Activated naive CD4-positive, alpha-beta T cell treated with anti-CD3 and anti-CD28 coated beads, Interleukin-2, amount 50 U/mL, for 16 hours (primary cell): ENCODE data around the gene CSNK1D.

Source experiments
- DNase-seq: peaks from one replicate; pipeline ENCODE4 v3.0.0-alpha.2; 2020

Gene CSNK1D

DNA sequence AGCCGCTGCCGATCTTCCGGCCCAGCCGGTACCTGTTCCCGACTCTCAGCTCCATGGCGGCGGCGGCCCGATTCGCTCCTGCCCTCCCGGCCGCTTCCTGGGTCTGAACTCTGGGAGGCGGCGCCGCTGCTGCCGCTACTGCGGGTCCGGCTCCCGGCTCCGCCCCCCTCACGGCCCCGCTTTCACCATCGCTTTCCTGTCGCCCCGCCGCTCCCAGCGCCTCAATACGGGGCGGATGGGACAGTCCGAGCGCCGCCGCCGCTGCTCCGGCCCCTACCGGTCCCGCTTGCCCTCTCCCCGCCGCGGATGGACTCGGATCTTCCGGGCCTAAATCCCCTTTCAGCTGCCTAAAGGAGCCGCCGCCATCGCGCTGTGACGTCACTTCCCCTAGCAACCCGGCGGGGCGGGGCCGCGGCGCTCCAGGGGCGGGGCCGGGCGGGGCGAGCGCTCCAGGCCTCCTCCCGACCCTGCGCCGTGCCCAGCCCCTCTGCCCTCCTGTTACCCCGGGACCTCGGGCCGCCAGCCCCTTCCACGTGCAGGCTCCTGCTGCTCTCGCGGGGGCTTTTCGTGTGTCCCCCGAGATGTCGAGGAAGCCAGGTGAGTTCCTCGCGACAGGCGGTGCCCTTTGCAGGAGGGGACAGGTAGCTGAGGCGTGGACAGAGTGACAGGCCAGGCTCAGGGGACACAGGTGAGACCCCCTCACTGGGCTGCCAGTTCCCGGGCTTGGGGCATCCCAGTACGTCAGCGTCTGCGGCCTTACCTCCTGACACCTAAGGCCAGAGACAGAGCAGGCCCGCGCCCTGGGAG, at the start of gene CSNK1D:
Gene CSNK1D (minus strand): TSS at position 374 of the 807 bp plus-strand sequence. CDS start 319 bp downstream, at position 55.
- peak; percentile 94 for DNase-seq

DNA sequence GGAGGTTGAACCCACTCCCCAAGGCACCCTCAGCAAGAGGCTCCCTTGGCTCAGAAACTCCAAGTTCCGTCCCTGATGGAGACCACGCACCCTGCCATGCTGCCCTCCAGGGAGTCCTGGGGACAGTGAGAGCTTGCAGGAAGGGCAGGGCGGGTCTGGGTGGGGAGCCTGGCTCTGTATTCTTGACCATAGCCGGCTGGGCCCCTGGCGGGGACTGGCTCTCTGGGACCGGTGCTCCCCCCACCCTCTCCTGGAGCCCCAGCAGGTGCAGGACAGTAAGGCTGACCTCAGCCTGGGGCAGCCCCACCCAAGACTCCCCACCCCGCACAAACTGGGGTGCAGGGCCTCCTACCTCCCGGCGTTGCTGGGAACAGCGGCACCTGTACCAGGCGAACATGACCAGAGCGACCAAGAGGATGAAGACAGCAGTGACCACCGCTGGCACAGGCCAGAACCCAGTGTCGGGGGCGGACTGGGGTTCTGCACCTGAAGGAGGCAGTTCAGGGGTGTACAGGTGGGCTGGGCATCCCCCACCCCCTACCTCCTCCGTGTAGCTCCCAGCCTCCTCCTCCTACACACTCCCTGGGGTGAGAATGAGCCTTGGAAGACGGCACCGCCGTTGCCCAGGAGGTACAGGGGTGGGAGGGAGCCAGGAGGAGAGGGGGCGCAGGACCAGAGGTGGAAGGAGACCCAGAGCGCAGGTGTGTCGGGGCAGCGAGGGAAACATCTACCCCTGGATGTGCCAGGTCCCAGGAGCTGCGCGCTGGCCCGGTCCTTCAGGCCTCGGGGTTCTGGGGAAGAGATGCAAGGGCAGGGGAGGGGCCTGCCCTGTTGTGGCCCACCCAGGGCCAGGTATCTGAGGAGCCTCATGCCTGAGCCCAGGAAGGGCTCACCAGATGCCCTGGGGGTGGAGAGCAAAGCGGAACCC, 49.3 kb upstream of the CSNK1D start:
- DNase-seq: no peak

DNA sequence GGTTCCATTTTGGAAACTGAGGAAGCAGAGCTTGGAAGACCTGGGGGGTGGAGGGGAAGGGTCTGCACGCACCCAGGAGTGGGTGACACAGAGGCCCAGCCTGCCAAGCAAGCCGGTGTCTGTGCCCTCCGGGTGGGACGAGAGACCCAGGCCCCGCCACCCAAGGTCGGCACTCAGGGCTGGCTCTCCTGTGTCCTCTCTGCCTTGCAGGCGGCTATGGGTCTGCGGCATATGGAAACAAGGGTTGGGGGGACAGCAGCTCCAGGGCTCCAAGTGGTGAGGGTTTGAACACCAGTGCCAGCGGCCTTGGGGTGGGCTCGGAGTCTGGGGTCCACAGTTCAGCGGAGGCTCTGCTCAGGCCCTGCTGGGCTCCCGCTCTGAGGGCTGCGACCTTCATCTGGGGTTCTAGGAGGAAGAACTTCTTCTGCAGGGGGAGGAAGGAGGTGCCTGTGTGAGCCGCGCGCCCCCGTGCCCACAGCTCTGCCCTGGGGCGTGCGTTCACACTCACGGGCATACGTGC, 48.5 kb upstream of the CSNK1D start:
- DNase-seq: no peak

DNA sequence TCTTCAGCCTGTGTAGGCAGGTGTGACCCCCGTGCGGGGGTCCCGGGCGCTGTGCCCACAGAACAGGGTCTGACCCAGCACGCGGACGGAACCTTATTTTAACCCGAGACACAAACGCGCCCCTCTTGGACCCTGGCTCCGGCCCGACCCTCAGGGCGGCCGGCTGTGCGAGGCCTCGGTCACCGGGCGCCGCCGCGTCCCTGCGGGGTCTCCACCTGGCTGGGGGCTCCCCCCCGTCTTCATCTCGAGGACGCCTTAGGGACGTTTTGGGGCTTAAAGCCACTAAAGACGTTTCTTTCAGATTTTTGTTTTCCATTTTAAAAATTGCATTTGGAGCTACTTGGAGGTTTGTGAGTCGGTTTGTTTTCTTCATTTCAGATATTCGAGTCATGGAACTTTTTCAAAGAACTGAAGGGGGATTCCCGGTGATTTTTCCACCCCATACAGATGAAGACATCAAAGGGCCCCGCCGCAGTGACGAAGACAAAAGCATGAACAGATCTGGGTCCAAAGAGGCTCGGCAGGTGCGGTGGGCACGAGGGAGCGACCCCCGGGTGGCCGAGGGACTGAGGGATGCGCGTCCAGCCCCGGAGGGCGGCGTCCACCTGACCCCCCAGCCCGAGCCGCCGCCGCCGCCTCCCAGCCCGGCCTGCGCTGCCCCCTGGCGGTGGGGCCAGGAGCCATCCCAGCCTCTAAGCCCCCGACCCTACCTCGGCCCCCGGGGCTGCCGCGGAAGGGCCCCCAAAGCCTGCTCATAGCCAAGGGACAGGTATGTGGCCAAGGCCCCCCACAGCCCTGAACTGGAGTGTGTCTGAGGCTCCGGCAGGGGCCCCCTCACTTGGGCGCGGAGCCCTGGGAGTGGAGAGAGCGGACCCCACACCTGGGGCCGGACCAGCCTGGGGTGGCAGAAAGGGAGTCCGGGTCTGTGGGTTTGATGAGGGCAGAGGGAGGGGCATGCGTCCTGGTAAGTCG, 47.7 kb upstream of the CSNK1D start:
- peak; percentile 86 for DNase-seq

DNA sequence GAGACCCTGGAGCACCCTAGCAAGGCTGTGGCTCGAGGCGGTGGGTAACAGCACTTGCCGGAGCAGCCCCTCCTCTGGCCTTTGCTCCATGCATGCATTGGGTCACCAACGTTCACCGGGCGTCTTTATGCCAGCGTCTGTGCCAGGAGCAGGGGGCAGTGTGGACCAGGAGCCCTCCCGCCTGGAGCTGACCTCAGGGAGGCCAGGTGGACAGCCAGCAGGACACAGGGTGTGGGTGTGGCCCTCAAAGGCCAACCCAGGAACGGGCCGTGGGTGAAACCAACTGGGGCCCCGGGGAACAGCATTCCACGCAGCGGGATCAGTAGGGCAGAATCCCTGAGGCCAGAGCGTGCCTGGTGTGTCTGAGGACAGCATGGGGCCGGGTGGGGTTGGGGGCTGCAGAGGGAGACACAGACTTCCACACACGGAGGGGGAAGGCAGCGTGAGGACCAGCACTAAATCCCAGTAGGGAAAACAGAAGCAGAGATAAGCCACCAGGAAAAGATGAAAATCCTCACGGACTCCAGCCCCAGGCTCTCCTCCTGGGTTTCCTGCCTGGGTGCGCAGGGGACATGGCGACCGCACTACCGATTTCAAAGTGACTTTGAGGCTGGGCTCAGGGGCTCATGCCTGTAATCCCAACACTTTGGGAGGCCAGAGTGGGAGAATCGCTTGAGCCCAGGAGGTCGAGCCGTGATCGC, 46.8 kb upstream of the CSNK1D start:
- DNase-seq: no peak

DNA sequence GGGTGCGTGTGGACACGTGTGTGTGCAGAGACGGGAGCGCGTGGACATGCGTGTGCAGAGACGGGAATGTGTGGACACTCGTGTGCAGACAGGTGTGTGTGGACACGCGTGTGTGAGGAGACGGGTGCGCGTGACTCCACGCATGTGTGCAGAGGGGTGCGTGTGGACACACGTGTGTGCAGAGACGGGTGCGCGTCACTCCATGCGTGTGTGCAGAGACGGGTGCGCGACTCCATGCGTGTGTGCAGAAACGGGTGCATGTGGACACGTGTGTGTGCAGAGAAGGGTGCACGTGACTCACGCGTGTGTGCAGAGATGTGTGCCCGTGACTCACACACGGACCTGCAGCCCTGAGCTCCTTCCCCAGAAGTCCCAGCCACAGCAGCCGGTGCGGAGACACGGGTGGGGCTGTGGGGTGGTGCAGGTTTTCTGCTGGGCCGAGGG, 46.1 kb upstream of the CSNK1D start:
- no peak for DNase-seq

DNA sequence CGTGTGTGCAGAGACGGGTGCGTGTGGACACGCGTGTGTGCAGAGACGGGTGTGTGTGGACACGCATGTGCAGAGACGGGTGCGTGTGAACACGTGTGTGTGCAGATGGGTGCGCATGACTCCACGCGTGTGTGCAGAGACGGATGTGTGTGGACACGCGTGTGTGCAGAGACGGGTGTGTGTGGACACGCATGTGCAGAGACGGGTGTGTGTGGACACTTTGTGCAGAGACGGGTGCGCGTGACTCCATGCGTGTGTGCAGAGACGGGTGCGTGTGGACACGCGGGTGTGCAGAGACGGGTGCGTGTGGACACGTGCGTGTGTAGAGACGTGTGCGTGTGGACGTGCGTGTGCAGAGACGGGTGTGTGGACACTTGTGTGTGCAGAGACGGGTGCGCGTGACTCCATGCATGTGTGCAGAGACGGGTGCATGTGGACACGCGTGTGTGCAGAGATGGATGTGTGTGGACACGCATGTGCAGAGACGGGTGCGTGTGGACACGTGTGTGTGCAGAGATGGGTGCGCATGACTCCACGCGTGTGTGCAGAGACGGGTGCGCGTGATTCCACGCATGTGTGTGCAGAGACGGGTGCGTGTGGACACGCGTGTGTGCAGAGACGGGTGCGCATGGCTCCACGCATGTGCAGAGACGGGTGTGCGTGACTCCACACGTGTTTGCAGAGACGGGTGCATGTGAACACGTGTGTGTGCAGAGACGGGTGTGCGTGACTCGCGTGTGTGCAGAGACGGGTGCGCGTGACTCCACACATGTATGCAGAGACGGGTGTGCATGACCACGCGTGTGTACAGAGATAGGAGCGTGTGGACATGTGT, 45.5 kb upstream of the CSNK1D start:
- DNase-seq: no peak

DNA sequence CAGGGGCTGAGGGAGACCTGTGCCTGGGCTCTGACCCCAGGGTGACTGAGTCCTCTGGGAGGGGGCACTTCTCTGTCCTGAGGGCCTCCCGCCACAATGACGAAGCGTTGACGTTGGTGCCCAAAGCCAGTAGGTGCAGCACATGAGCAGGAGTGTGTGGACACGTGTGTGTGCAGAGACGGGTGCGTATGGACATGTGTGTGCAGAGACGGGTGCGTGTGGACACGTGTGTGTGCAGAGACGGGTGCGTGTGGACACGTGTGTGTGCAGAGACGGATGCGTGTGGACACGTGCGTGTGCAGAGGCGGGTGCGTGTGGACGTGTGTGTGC, 44.6 kb upstream of the CSNK1D start:
- DNase-seq: no peak

DNA sequence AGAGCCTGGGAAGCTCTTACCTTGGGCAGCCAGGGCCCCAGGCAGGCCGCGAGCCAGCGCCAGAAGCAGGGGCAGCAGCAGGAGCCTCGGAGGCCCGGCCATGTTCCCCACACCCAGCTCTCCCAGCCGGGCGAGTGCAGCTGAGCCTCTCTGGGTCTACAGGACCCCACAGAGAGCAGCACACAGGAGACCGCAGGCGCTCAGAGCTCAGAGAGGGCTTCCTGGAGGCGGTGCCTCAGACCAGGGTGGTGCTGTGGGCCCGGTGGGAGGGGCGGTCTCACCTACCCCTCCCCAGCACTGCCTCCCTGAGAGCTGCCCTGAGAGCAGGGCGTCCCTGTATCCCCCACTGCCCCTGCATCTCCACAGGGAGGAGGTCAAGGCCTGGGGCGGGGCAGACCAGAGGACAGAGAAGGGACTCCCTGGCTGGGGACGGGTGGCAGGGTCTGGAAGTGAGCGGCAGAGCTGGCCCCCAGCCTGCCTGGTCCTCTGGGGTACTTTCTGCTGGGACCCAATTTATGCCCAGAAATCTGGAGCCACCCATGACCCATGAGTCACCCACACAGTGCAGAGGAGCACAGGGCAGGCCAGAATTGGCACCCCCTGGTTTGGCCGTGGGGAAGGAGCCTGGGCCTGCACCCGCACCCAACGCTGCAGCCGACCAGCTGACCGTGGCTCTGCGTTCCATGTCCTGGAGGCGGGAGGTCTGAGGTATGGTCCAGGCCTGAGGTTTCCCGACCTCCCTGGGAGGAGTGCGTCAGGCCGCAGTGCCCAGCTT, 44.1 kb upstream of the CSNK1D start, which contains the start of gene CD7:
Gene CD7 (minus strand): TSS at position 215 of the 775 bp plus-strand sequence. CDS start 113 bp downstream, at position 102.
- peak; percentile 76 for DNase-seq

DNA sequence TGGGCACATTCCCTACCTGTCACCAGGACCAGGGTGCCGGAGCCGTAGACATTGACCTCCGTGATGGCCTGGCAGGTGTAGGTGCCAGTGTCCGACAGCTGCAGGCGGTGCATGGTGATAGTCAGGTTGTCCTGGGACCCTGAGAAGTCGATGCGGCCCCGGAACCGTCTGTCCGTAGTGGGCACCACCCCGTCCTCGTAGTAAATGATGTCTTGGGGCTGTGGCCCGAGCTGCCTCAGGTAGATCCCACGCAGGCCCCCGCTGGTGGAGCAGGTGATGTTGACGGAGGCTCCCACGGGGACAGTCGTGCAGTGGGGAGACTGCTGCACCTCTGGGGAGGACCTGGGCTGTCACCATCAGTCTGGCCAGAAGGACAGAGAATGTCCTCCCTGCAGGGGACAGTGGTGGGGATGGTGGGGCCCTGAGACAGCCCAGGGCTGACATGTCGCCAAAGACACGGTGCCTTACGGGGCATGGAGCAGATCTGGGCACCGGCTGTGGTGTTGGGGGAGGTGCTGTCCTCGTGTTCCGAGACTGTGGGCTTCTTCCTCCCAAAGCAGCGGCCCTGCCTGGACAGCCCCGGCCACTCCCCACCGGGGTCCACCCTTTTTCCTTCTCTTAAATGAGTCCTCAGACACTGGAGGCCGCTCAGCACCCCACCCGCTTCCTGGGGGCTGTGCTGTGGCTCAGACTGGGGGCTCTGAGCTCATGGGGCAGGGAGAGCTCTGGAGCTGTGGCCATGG, 43.3 kb upstream of the CSNK1D start:
- DNase-seq: peak; percentile 39

DNA sequence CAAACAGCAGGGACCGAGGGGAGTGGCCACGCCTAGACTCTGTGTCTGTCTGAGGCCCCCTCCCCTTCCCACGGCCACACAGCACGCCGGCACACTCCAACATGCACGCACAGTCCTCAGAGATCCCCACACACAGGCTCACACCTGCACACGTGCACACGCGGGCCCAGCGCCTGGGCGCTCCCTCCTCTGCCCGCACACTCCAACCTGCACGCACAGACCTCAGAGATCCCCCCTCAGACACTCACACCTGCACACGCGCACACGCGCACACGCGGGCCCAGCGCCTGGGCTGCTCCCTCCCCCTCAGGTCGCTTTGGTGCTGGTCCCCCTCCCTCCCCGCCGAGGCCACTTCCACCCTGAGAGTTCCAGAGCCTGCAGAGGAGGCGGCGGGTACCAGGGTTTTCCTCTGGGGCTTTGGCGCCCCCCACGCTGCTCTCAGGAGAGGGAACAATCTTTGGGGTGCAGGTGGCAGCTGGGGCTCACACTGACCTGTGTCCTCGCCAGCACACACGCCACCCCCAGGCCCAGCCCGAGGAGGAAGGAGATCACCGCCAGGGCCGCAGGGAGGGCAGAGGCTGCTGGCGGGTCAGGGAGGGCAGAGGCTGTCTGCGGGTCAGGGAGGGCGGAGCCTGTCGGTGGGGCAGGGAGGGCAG, 42.3 kb upstream of the CSNK1D start:
- DNase-seq: peak; percentile 58

DNA sequence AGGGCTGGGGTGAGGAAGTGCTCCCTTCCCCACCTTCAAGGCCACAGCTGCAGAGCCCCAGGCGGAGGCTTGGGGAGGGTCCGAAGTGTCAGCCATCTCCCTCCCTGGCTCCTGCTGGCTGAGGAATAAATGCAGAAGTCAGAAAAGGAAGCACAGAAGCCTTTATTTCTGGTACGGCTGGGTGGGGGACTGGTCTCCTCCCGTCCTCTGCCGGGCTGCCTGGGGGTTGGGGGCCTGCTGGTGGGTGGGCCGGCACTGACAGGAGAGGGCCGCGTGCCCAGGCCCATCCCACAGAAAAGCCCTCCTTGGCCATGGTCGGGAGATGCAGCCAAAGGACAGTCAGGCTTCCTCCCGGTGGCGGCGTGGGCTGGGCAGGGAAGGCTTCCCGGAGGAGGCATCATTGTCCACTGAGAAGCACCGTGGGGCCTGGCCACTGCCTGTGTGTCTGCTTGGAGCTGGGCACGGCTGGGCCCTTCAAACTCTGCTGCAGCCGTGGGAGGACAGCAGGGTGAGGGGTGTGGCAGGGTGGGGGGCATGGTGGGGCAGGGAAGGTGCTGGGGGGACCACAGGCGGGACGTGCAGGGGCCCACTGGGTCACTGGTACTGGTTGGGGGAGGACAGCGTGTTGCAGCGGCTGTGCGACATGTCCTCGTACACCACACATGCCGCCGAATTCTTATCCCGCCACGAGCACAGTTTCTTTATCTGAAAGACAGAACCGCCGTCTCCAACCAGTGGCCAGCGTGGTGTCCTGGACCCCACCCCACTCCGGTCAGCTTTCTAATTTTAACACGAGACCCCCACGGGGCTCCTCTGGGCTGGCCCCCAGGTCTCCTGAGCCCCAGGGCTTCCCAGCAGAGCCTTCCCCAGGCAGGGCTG, 41.5 kb upstream of the CSNK1D start:
- DNase-seq: no peak

DNA sequence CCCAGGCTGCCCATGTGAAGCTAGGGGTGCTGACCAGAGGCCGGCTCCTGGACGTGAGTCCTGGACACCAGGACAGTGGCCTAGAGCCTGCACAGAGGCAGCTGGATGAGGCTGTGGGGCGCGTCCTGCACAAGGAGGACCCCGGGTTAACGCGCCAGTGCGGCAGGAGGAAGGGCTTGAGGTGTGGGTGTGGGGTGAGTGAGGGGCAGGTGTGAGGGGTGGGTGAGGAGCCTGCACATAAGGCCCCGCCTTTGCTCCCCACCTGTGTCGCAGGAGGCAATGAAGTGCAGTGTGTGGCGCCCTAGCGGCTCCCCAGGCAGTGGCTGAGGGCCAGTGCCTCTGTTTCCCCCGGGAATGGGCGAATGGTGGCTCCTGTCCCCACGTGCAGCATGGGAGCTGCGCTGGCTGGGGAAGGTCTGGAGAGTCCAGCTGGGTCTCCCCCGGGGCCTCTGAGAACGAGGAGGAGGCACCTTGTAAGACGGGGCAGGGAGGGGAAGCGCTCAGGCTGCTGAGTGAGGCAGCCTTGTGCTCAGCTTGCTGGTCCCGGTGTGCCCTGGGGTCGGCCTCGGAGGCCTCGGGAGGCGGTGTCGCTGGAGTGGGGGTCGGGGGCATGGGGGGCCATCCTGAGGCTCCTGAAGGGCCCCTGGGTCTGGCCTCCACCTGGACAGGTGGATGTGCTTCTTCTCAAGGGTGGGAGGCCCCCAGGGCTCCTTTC, 40.7 kb upstream of the CSNK1D start:
- DNase-seq: no peak

DNA sequence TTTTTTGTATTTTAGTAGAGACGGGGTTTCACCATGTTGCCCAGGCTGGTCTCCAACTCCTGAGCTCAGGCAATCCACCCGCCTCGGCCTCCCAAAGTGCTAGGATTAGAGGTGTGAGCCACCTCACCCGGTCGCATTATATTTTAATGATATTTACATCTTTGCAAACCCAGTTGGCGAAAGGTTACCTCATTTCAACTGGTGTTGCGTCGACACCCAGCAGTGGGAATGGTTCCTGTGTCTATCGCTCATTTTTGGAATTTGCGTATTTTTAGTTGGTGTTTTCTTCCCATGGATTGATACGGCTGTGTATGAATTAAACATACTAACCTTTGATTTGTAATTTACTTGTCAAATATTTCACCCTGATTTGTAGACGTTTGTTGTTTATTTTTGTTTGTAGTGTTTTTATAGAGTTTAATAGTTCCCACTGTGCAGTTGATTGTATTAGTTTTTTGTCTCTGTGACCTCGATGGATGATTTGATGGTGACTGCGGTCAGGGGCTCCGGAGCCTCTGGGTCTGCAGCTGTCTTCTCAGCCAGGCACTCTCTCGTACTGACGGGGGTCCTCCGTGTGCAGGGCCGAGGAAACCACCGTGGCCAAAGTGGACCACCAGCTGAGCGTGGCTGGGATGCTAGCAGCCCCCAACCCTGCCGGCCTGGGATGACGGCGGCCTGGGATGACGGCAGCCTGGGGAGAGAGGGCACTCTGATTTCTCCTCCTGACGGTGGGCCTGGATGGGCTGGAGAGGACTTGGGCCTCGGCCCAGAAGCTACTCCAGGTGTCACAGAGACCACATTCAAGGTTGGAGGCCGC, 39.9 kb upstream of the CSNK1D start:
- DNase-seq: no peak

DNA sequence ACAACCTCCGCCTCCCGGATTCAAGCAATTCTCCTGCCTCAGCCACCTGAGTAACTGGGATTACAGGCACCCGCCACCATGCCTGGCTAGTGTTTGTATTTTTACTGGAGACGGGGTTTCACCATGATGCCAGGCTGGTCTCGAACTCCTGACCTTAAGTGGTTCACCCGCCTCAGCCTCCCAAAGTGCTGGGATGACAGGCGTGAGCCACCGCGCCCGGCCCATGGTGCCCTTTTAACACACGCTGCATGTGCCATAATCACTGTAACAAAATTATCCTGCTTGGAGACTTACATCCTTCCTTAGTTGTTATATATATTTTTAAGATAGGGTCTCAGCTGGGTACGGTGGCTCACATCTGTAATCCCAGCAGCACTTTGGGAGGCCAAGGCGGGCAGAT, 38.5 kb upstream of the CSNK1D start:
- no peak for DNase-seq

DNA sequence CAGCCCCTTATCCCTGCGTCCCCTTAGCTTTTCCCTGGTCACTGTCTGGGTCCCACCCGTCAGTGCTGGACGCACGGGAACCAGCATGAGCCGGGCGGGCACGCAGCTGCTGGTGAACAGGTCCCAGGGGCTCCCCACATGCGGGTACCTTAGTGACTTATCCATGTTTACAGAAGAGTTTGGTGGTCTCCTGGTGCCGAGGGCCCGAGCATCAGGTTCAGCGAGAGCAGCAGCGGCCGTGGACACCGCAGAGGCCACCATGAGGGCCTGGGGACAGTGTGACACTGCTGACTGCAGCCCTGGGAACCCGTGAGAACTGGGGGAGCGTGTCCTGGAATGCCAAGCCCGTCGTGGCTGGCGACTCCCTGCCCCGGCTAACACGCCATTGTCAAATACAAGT, 37.4 kb upstream of the CSNK1D start:
- DNase-seq: no peak
